ENCODE results near the gene BMP8A. TPM values are rescaled to one million over a fixed set of nuclear protein-coding genes. Genes with fewer than 3 reads are reported as not detected.
"Not testable (repeated sequence)": the region's sequence is repeated elsewhere in the genome, so short reads cannot be mapped to it uniquely, and the experiment has no call there.

BMP8A gene
- total RNA-seq, 1 experiment from 2014 or later: not detected

GRCh38 chr1:39475551-39475950 is 15.9 kb upstream of the BMP8A start:
- in situ Hi-C loops (cut with HindIII; ENCODE audit: low pct_unique_long_range_greater_than_20kb, low sequenced_read_pairs); DNase-seq (ENCODE audit: low read depth): not testable (repeated sequence)

GRCh38 chr1:39478126-39478915 is 13.1 kb upstream of the BMP8A start:
- in situ Hi-C loops (cut with HindIII; ENCODE audit: low pct_unique_long_range_greater_than_20kb, low sequenced_read_pairs): no loop called here
- no peak for DNase-seq (ENCODE audit: low read depth)

- in situ Hi-C loops (cut with HindIII; ENCODE audit: low pct_unique_long_range_greater_than_20kb, low sequenced_read_pairs): no loop called here
- DNase-seq (ENCODE audit: low read depth): no peak
Observed at GRCh38 chr1:39481289-39481688, 10.1 kb upstream of the BMP8A start.

GRCh38 chr1:39483276-39483675 is 8.2 kb upstream of the BMP8A start:
- DNase-seq (ENCODE audit: low read depth): no peak
- in situ Hi-C loops (cut with HindIII; ENCODE audit: low pct_unique_long_range_greater_than_20kb, low sequenced_read_pairs): no loop called here

GRCh38 chr1:39484564-39484963 is 6.9 kb upstream of the BMP8A start:
- in situ Hi-C loops (cut with HindIII; ENCODE audit: low pct_unique_long_range_greater_than_20kb, low sequenced_read_pairs): no loop called here

GRCh38 chr1:39485046-39485803 is 6.2 kb upstream of the BMP8A start:
- in situ Hi-C loops (cut with HindIII; ENCODE audit: low pct_unique_long_range_greater_than_20kb, low sequenced_read_pairs): no loop called here
- no peak for DNase-seq (ENCODE audit: low read depth)

More at GRCh38 chr1:39484564-39484963, 6.9 kb upstream of the BMP8A start:
- DNase-seq (ENCODE audit: low read depth): no peak

- in situ Hi-C loops (cut with HindIII; ENCODE audit: low pct_unique_long_range_greater_than_20kb, low sequenced_read_pairs): no loop called here
Observed at GRCh38 chr1:39488012-39488545, 3.4 kb upstream of the BMP8A start.

GRCh38 chr1:39488793-39489566 is 2.5 kb upstream of the BMP8A start:
- in situ Hi-C loops (cut with HindIII; ENCODE audit: low pct_unique_long_range_greater_than_20kb, low sequenced_read_pairs): no loop called here
- DNase-seq (ENCODE audit: low read depth): no peak

More at GRCh38 chr1:39488012-39488545, 3.4 kb upstream of the BMP8A start:
- no peak for DNase-seq (ENCODE audit: low read depth)

- in situ Hi-C loops (cut with HindIII; ENCODE audit: low pct_unique_long_range_greater_than_20kb, low sequenced_read_pairs): no loop called here
- no peak for DNase-seq (ENCODE audit: low read depth)
Observed at GRCh38 chr1:39489567-39490239, 1.7 kb upstream of the BMP8A start.

GRCh38 chr1:39490596-39491145 is 765 bp upstream of the BMP8A start:
- DNase-seq (ENCODE audit: low read depth): no peak

GRCh38 chr1:39492118-39493042 is 944 bp downstream of the BMP8A start:
- DNase-seq (ENCODE audit: low read depth); in situ Hi-C loops (cut with HindIII; ENCODE audit: low pct_unique_long_range_greater_than_20kb, low sequenced_read_pairs): not testable (repeated sequence)

More at GRCh38 chr1:39490596-39491145, 765 bp upstream of the BMP8A start:
- in situ Hi-C loops (cut with HindIII; ENCODE audit: low pct_unique_long_range_greater_than_20kb, low sequenced_read_pairs): no loop called here

GRCh38 chr1:39493043-39493810 is 1.8 kb downstream of the BMP8A start:
- DNase-seq (ENCODE audit: low read depth); in situ Hi-C loops (cut with HindIII; ENCODE audit: low pct_unique_long_range_greater_than_20kb, low sequenced_read_pairs): not testable (repeated sequence)

- no peak for DNase-seq (ENCODE audit: low read depth)
- in situ Hi-C loops (cut with HindIII; ENCODE audit: low pct_unique_long_range_greater_than_20kb, low sequenced_read_pairs): no loop called here
Observed at GRCh38 chr1:39494671-39495410, 3.4 kb downstream of the BMP8A start.

- DNase-seq (ENCODE audit: low read depth); in situ Hi-C loops (cut with HindIII; ENCODE audit: low pct_unique_long_range_greater_than_20kb, low sequenced_read_pairs): not testable (repeated sequence)
Observed at GRCh38 chr1:39496520-39496919, 5.1 kb downstream of the BMP8A start.

- DNase-seq (ENCODE audit: low read depth): no peak
- in situ Hi-C loops (cut with HindIII; ENCODE audit: low pct_unique_long_range_greater_than_20kb, low sequenced_read_pairs): no loop called here
Observed at GRCh38 chr1:39497585-39497984, 6.1 kb downstream of the BMP8A start.

Measured in Caki2 (cell line).